Thyroid gland (tissue), 4 donors: ENCODE results near the gene DSCAM. TPM values are rescaled to one million over a fixed set of nuclear protein-coding genes. Genes with fewer than 3 reads are reported as not detected.

Source experiments
- DNase-seq, 2 donors: peaks; one replicate each; pipeline ENCODE4 v3.0.0-alpha.2; 2019
- H3K27ac ChIP-seq, 3 donors: fragments of 200-600 bp; sonication (generic); 1 replicate in 2 of 3; 2 replicates in 1 of 3; pipeline ENCODE4 v1.5.1; 2016 to 2019; ENCODE audit warnings: mild to moderate bottlenecking in 1 of 3, moderate library complexity in 1 of 3
- H3K27me3 ChIP-seq: fragments of 200-600 bp; sonication (generic); one replicate; pipeline ENCODE4 v1.5.1; 2019
- H3K36me3 ChIP-seq, 2 donors: fragments of 200-600 bp; sonication (generic); one replicate each; pipeline ENCODE4 v1.5.1; 2016 to 2019
- H3K4me1 ChIP-seq, 2 donors: fragments of 200-600 bp; sonication (generic); one replicate each; pipeline ENCODE4 v1.5.1; 2017 to 2019
- H3K4me3 ChIP-seq, 3 donors: fragments of 200-600 bp; sonication (generic); replicated peaks in 1 of 3; 1 replicate in 2 of 3; 2 replicates in 1 of 3; pipeline ENCODE4 v1.5.1; 2016; ENCODE audit warnings: mild to moderate bottlenecking in 1 of 3
- H3K9me3 ChIP-seq: fragments of 200-600 bp; sonication (generic); one replicate; pipeline ENCODE4 v1.5.1; 2017
- POLR2A ChIP-seq, 2 donors: fragments of 450-650 bp; IDR thresholded peaks; one replicate each; pipeline ENCODE4 v1.6.1; 2017; ENCODE audit warnings: antibody characterized with exemption in 2 of 2, mild to moderate bottlenecking in 2 of 2, moderate library complexity in 1 of 2
- WGBS, 2 donors: methylation state at CpG; one replicate each; pipeline ENCODE4 v1.1.5; 2017; 5-methylcytosine and 5-hydroxymethylcytosine counted together
- intact Hi-C: fragments of 100-400 bp; cut with DNase I; formaldehyde crosslinking; loops from one replicate; pipeline ENCODE4 v1.15.1; 2023
- total RNA-seq, 4 donors: library from RNA; depleted of rRNA; stranded (reverse); fragments of >200 nt; gene quantifications; one replicate each; pipeline ENCODE4 v1.2.3, GENCODE V29; 2016
- TF ChIP-seq, protein P1 (sequence below), 6 experiments: fragments of 200-600 bp in 3 of 6; fragments of 450-650 bp in 3 of 6; sonication (generic) in 3 of 6; IDR thresholded peaks; one replicate each; pipeline ENCODE4 v1.5.1; 2016 to 2019; ENCODE audit warnings: antibody characterized with exemption in 6 of 6, mild to moderate bottlenecking in 2 of 6, inconsistent platforms in 1 of 6, moderate library complexity in 1 of 6

The DSCAM gene
- total RNA-seq, 4 donors from 2014 or later: 0.20 TPM; not detected in 3

DNA sequence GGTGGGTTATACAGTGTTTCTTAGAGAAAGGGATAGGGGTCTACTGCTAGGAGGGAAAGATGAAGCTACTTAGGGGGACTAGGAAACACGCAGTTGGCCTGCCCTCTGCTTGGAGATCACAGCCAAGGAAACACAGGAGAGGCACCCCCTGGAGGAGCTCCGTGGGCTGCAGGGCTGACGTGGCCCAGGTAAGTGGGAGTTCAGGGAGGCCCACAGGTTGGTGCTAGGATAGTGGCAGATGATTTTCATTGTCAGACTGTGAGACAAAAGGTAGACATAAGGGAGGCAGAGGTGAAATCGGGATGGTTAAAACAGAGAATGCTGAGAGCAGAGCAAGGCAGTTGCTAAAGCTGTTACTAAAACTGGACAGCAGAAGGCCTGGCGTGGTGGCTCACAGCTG lies 463.0 kb downstream of the DSCAM start:
- H3K27ac ChIP-seq: no peak overlapping the region
- no peaks in the 10 kb centered on the region for H3K27me3 ChIP-seq
- H3K4me3 ChIP-seq: no peak overlapping the region
- H3K9me3 ChIP-seq: no peaks in the 10 kb centered on the region
- H3K4me1 ChIP-seq: no peaks in the 10 kb centered on the region
- TF ChIP-seq POLR2A (IDR thresholded peaks at IDR 0.05): no peak
- TF ChIP-seq, protein P1, sequence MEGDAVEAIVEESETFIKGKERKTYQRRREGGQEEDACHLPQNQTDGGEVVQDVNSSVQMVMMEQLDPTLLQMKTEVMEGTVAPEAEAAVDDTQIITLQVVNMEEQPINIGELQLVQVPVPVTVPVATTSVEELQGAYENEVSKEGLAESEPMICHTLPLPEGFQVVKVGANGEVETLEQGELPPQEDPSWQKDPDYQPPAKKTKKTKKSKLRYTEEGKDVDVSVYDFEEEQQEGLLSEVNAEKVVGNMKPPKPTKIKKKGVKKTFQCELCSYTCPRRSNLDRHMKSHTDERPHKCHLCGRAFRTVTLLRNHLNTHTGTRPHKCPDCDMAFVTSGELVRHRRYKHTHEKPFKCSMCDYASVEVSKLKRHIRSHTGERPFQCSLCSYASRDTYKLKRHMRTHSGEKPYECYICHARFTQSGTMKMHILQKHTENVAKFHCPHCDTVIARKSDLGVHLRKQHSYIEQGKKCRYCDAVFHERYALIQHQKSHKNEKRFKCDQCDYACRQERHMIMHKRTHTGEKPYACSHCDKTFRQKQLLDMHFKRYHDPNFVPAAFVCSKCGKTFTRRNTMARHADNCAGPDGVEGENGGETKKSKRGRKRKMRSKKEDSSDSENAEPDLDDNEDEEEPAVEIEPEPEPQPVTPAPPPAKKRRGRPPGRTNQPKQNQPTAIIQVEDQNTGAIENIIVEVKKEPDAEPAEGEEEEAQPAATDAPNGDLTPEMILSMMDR (IDR thresholded peaks at IDR 0.05): no peak
- DNase-seq: no peak
- H3K36me3 ChIP-seq: no peaks in the 10 kb centered on the region
- intact Hi-C loops: loop anchor here (5.0 kb wide), 1 partner anchor 237 kb away; no protein-coding TSS in a partner anchor
- WGBS, 2 donors: 89 to 95% methylated on average over 5 of the region's 5 CpGs

- no peaks in the 10 kb centered on the region for H3K27me3 ChIP-seq
- WGBS, 2 donors: 88 to 92% methylated on average over 5 of the region's 5 CpGs
- H3K4me1 ChIP-seq: no peaks in the 10 kb centered on the region
- H3K27ac ChIP-seq: no peak overlapping the region
- intact Hi-C loops: loop anchor here (5.0 kb wide), 1 partner anchor 234 kb away; no protein-coding TSS in a partner anchor
- H3K4me3 ChIP-seq: no peak overlapping the region
- no peak for DNase-seq
- H3K36me3 ChIP-seq: no peaks in the 10 kb centered on the region
- TF ChIP-seq POLR2A (IDR thresholded peaks at IDR 0.05): no peak
- TF ChIP-seq, protein P1 (IDR thresholded peaks at IDR 0.05): no peak
- no peaks in the 10 kb centered on the region for H3K9me3 ChIP-seq
These were observed 465.8 kb downstream of the DSCAM start for GRCh38 chr21:40381111-40381510.

- H3K4me3 ChIP-seq: no peak overlapping the region
- WGBS, 2 donors: 87% methylated on average over 11 of the region's 11 CpGs
- no peaks in the 10 kb centered on the region for H3K9me3 ChIP-seq
- intact Hi-C loops: loop anchor here (5.0 kb wide), 1 partner anchor 233 kb away; no protein-coding TSS in a partner anchor
- H3K36me3 ChIP-seq: no peaks in the 10 kb centered on the region
- TF ChIP-seq, protein P1 (IDR thresholded peaks at IDR 0.05): no peak
- TF ChIP-seq POLR2A (IDR thresholded peaks at IDR 0.05): no peak
- no peaks in the 10 kb centered on the region for H3K27me3 ChIP-seq
- H3K27ac ChIP-seq: no peak overlapping the region
- no peaks in the 10 kb centered on the region for H3K4me1 ChIP-seq
- no peak for DNase-seq
These were observed 466.8 kb downstream of the DSCAM start for GRCh38 chr21:40379881-40380810.

DNA sequence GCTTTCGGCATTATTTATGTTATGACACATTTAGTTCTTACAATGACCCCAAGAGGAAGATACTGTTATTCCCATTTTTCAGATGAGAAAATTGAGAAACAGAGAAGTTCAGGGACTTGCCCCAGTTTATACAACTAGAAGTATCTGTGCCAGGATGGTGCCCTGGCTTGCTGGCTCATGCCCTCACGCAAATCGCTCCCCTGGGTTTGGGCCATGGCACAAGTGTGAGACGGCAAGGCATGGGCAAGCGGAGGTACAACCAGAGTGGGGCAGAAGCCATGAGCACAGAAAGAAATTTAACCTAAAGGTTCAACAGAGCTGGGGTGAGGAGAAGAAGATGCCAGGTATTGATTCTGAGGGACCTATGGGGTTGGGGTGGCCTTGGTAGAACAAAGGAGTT lies 469.8 kb downstream of the DSCAM start:
- H3K4me3 ChIP-seq: no peak overlapping the region
- no peak for DNase-seq
- H3K27ac ChIP-seq: no peak overlapping the region
- H3K27me3 ChIP-seq: no peaks in the 10 kb centered on the region
- WGBS, 2 donors: 94 to 95% methylated on average over 5 of the region's 5 CpGs
- TF ChIP-seq, protein P1 (IDR thresholded peaks at IDR 0.05): no peak
- TF ChIP-seq POLR2A (IDR thresholded peaks at IDR 0.05): no peak
- H3K9me3 ChIP-seq: no peaks in the 10 kb centered on the region
- no peaks in the 10 kb centered on the region for H3K36me3 ChIP-seq
- intact Hi-C loops: no loop called here
- H3K4me1 ChIP-seq: no peaks in the 10 kb centered on the region

DNA sequence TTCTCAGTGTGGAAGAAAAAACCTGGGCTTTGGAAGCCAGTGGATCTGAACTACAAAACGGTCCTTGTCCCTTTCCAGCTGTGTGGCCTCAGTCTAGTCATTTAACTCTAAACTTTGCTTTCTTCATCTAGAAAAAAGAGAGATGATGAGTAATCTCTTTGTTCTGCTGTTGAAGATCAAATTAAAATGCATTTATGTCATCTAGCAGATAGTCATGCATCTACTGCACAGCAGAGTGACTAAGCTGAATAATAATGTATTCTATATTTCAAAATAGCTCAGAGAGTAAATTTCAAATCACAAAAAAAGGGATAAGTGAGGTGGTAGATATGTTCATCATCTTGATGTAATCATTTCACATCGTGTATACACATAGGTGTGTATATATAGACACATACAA lies 473.2 kb downstream of the DSCAM start:
- WGBS, 2 donors: 71 to 76% methylated on average over 2 of the region's 2 CpGs
- H3K9me3 ChIP-seq: no peaks in the 10 kb centered on the region
- no peak for TF ChIP-seq POLR2A (IDR thresholded peaks at IDR 0.05)
- TF ChIP-seq, protein P1 (IDR thresholded peaks at IDR 0.05): no peak

More for the DNA sequence above, 473.2 kb downstream of the DSCAM start:
- intact Hi-C loops: no loop called here
- H3K4me1 ChIP-seq: no peaks in the 10 kb centered on the region
- H3K36me3 ChIP-seq: no peaks in the 10 kb centered on the region
- no peaks in the 10 kb centered on the region for H3K27me3 ChIP-seq
- H3K27ac ChIP-seq: no peak overlapping the region
- H3K4me3 ChIP-seq: no peak overlapping the region
- no peak for DNase-seq
